ENCODE results near the gene ATP6V1E1. TPM values are rescaled to one million over a fixed set of nuclear protein-coding genes. Genes with fewer than 3 reads are reported as not detected.

Gene ATP6V1E1
- total RNA-seq, 3 donors from 2014 or later = 111 to 163 (median 117) TPM

GRCh38 chr22:17549183-17549582, 79.4 kb downstream of the ATP6V1E1 start:
- no peak for DNase-seq (ENCODE audit: low spot score in 2 of 2)
- intact Hi-C loops (cut with DNase I; ENCODE audit: low total_unique reads) = no loop called here
- no peak overlapping the region for H3K4me3 ChIP-seq
- no peaks in the 10 kb centered on the region for H3K36me3 ChIP-seq
- TF ChIP-seq POLR2AphosphoS5 (IDR thresholded peaks at IDR 0.05) (no peak), CTCF (IDR thresholded peaks at IDR 0.05) (no peak), POLR2A (IDR thresholded peaks at IDR 0.05) (no peak)
- H3K9me3 ChIP-seq = no peaks in the 10 kb centered on the region
- H3K27ac ChIP-seq = no peak overlapping the region
- H3K4me1 ChIP-seq = no peaks in the 10 kb centered on the region
- H3K27me3 ChIP-seq = no peaks in the 10 kb centered on the region

- Histone ChIP-seq H3K27me3 (no peaks in the 10 kb centered on the region), H3K4me3 (no peak overlapping the region), H3K36me3 (no peaks in the 10 kb centered on the region), H3K9me3 (no peaks in the 10 kb centered on the region), H3K4me1 (no peaks in the 10 kb centered on the region), H3K27ac (no peak overlapping the region)
- TF ChIP-seq CTCF (IDR thresholded peaks at IDR 0.05) = no peak
- no peak for TF ChIP-seq POLR2AphosphoS5 (IDR thresholded peaks at IDR 0.05)
- TF ChIP-seq POLR2A (IDR thresholded peaks at IDR 0.05) = no peak
- intact Hi-C loops (cut with DNase I; ENCODE audit: low total_unique reads) = no loop called here
- no peak for DNase-seq (ENCODE audit: low spot score in 2 of 2)
Observed at GRCh38 chr22:17548756-17549035, 79.9 kb downstream of the ATP6V1E1 start.

GRCh38 chr22:17548010-17548755, 80.4 kb downstream of the ATP6V1E1 start:
- Histone ChIP-seq H3K9me3 (no peaks in the 10 kb centered on the region), H3K27ac (no peak overlapping the region), H3K27me3 (no peaks in the 10 kb centered on the region), H3K4me1 (no peaks in the 10 kb centered on the region), H3K36me3 (no peaks in the 10 kb centered on the region), H3K4me3 (no peak overlapping the region)
- intact Hi-C loops (cut with DNase I; ENCODE audit: low total_unique reads) = no loop called here
- TF ChIP-seq CTCF (IDR thresholded peaks at IDR 0.05) (no peak), POLR2AphosphoS5 (IDR thresholded peaks at IDR 0.05) (no peak), POLR2A (IDR thresholded peaks at IDR 0.05) (no peak)
- DNase-seq (ENCODE audit: low spot score in 2 of 2) = no peak

GRCh38 chr22:17542452-17542851, 86.1 kb downstream of the ATP6V1E1 start:
- intact Hi-C loops (cut with DNase I; ENCODE audit: low total_unique reads) = no loop called here
- Histone ChIP-seq H3K9me3 (no peaks in the 10 kb centered on the region), H3K4me3 (no peak overlapping the region), H3K36me3 (no peaks in the 10 kb centered on the region), H3K27me3 (no peaks in the 10 kb centered on the region), H3K27ac (no peak overlapping the region), H3K4me1 (no peaks in the 10 kb centered on the region)
- no peak for DNase-seq (ENCODE audit: low spot score in 2 of 2)
- TF ChIP-seq POLR2A (IDR thresholded peaks at IDR 0.05) (no peak), POLR2AphosphoS5 (IDR thresholded peaks at IDR 0.05) (no peak), CTCF (IDR thresholded peaks at IDR 0.05) (no peak)

Other genes with a start within 250 kb of the ATP6V1E1 start
- 10 to 100 TPM in 2 of 3 donors, 1 to 10 TPM in 1; 6.6 to 18.7 (median 14.7) TPM for gene SLC25A18, start 65.3 kb downstream of the ATP6V1E1 start, total RNA-seq
- gene BCL2L13, start 10.0 kb upstream of the ATP6V1E1 start, total RNA-seq = 100 to 1,000 TPM in 1 of 3 donors, 10 to 100 TPM in 2; 46.9 to 140 (median 61.6) TPM
- gene BID, start 145.7 kb upstream of the ATP6V1E1 start, total RNA-seq = 10 to 100 TPM; 25.9 to 35.7 (median 29.0) TPM

Data from breast epithelium (tissue), 4 donors.